K562 (cell line): ENCODE data around the gene ZNF484. TPM values are rescaled to one million over a fixed set of nuclear protein-coding genes. Genes with fewer than 3 reads are reported as not detected.

ENCODE experiments used
- ATAC-seq: fragments of 200-7000 bp; cut with Tn5 transposase; 3 replicates; pipeline ENCODE4 v1.9.1; 2020; ENCODE audit warnings: moderate library complexity
- BruUV-seq: library from RNA; stranded (reverse); fragments of 400-500 nt; replicated peaks from 2 replicates; lab custom pipeline; 2021; lab: Mats Ljungman, UMichigan
- CTCF ChIA-PET: fragments of 300-600 bp; formaldehyde crosslinking; extraction: SDS; loops from one replicate; lab custom pipeline; 2021; ENCODE audit warnings: low intra/inter-chr PET ratio; lab: Yijun Ruan, JAX
- POLR2A ChIA-PET: fragments of 300-600, 350-650 bp; sonication (Branson Sonifier 250); formaldehyde crosslinking; extraction: SDS; loops from one replicate; lab custom pipeline; 2021; ENCODE audit warnings: antibody characterized with exemption, inconsistent platforms; lab: Yijun Ruan, JAX
- DNase-seq, 4 experiments: peaks; one replicate each; pipeline versions ENCODE4 v3.0.0 to v3.0.0-alpha.2; 2011 to 2018; ENCODE audit warnings: low spot score in 3 of 4, mixed read lengths in 3 of 4; ENCODE audit errors: extremely low read depth in 1 of 4
- FAIRE-seq: peaks from 2 replicates; lab custom pipeline; 2011; peaks lifted over from hg19 to GRCh38; lab: Jason Lieb, UNC
- H2AFZ ChIP-seq: 2 replicates; pipeline ENCODE4 v1.6.0; 2011; ENCODE audit warnings: low read depth, low read length, control low read depth, inconsistent platforms
- H3K27ac ChIP-seq: fragments of 200-600 bp; 3 replicates; pipeline ENCODE4 v1.8.0; 2011; ENCODE audit warnings: low read depth, mild to moderate bottlenecking, control low read depth, inconsistent platforms, low read length, moderate library complexity, mixed read lengths; ENCODE audit errors: extremely low read depth
- H3K27me3 ChIP-seq, 2 experiments: fragments of 300-600 bp in 1 of 2; 2 replicates in 1 of 2; 3 replicates in 1 of 2; pipeline versions ENCODE4 v1.6.0 to v1.8.0; 2011; ENCODE audit warnings: inconsistent platforms in 2 of 2, low read length in 2 of 2, mild to moderate bottlenecking in 1 of 2, mixed read lengths in 1 of 2, moderate library complexity in 1 of 2; ENCODE audit not compliant: control insufficient read depth in 2 of 2, insufficient read depth in 2 of 2
- H3K36me3 ChIP-seq: fragments of 300-600 bp; 3 replicates; pipeline ENCODE4 v1.8.0; 2011; ENCODE audit warnings: mild to moderate bottlenecking, low read length, inconsistent platforms; ENCODE audit not compliant: control insufficient read depth, insufficient read depth
- H3K4me1 ChIP-seq, 2 experiments: fragments of 200-600 bp in 1 of 2; replicated peaks in 1 of 2; 2 replicates in 1 of 2; 3 replicates in 1 of 2; pipeline versions ENCODE4 v1.5.1 to v1.8.0; 2011; ENCODE audit warnings: inconsistent platforms in 2 of 2, low read length in 2 of 2, mild to moderate bottlenecking in 1 of 2, mixed read lengths in 1 of 2, moderate library complexity in 1 of 2; ENCODE audit not compliant: control insufficient read depth in 2 of 2, insufficient read depth in 2 of 2
- H3K4me2 ChIP-seq: 2 replicates; pipeline ENCODE4 v1.6.1; 2011; ENCODE audit warnings: low read length, control low read depth, inconsistent platforms, mixed read lengths; ENCODE audit not compliant: insufficient read depth
- H3K4me3 ChIP-seq: fragments of 200-600 bp; sonication (generic), shearing (Covaris generic); 2 replicates; pipeline ENCODE4 v1.5.1; 2016; ENCODE audit warnings: control low read depth, inconsistent platforms
- H3K79me2 ChIP-seq: fragments of 200-600 bp; 3 replicates; pipeline ENCODE4 v1.8.0; 2011; ENCODE audit warnings: low read length, inconsistent platforms; ENCODE audit not compliant: control insufficient read depth, insufficient read depth
- H3K9ac ChIP-seq, 2 experiments: 2 replicates each; pipeline versions ENCODE4 v1.6.0 to v1.6.1; 2011; ENCODE audit warnings: low read depth in 2 of 2, low read length in 2 of 2, control low read depth in 1 of 2, inconsistent platforms in 1 of 2, mild to moderate bottlenecking in 1 of 2, mixed read lengths in 1 of 2; ENCODE audit not compliant: insufficient read depth in 1 of 2
- H3K9me1 ChIP-seq: one replicate; pipeline ENCODE4 v1.6.0; 2011; ENCODE audit warnings: inconsistent platforms, mild to moderate bottlenecking, low read length, moderate library complexity; ENCODE audit not compliant: control insufficient read depth, insufficient read depth
- H3K9me3 ChIP-seq: replicated peaks from 2 replicates; pipeline ENCODE4 v1.5.1; 2011; ENCODE audit warnings: low read depth, low read length, inconsistent platforms; ENCODE audit not compliant: control insufficient read depth, insufficient read depth
- H4K20me1 ChIP-seq: replicated peaks from 2 replicates; pipeline ENCODE4 v1.6.1; 2011; ENCODE audit warnings: low read length, inconsistent platforms, mixed read lengths; ENCODE audit not compliant: control insufficient read depth, insufficient read depth
- ATF7 ChIP-seq: fragments of 450-650 bp; IDR thresholded peaks from 2 replicates; pipeline ENCODE4 v1.7.1; 2014; ENCODE audit warnings: mild to moderate bottlenecking, moderate library complexity
- BDP1 ChIP-seq: IDR thresholded peaks from 3 replicates; pipeline ENCODE4 v1.6.1; 2011; ENCODE audit not compliant: insufficient read length, insufficient read depth
- CHCHD3 ChIP-seq: fragments of 250-450 bp; sonication (Bioruptor Pico); IDR thresholded peaks from 2 replicates; pipeline ENCODE4 v2.1.2; 2022; ENCODE audit warnings: mild to moderate bottlenecking
- DACH1 ChIP-seq: fragments of 450-650 bp; IDR thresholded peaks from 2 replicates; pipeline ENCODE4 v1.6.1; 2018; ENCODE audit not compliant: partially characterized antibody
- DIDO1 ChIP-seq: fragments of 450-650 bp; IDR thresholded peaks from 2 replicates; pipeline ENCODE4 v1.6.1; 2016; ENCODE audit warnings: low read depth, missing biosample characterization, missing genetic modification characterization
- DLX4 ChIP-seq: fragments of 250-450 bp; sonication (Bioruptor Pico); IDR thresholded peaks from 2 replicates; pipeline ENCODE4 v1.6.1; 2021; ENCODE audit warnings: mild to moderate bottlenecking
- EGR1 ChIP-seq: fragments of 450-650 bp; conservative IDR thresholded peaks from 2 replicates; pipeline ENCODE4 v1.6.1; 2017; ENCODE audit warnings: mild to moderate bottlenecking
- FOXJ3 ChIP-seq: sonication (generic); formaldehyde crosslinking; IDR thresholded peaks from 2 replicates; pipeline ENCODE4 v1.4.0; 2020; ENCODE audit warnings: mild to moderate bottlenecking, missing genetic modification reagents
- FOXM1 ChIP-seq, 2 experiments: fragments of 450-650 bp in 1 of 2; sonication (generic) in 1 of 2; formaldehyde crosslinking in 1 of 2; IDR thresholded peaks; 2 replicates each; pipeline versions ENCODE4 v1.6.1 to v1.9.0; 2017 to 2022; ENCODE audit warnings: low read depth in 2 of 2, mild to moderate bottlenecking in 2 of 2, missing genetic modification reagents in 1 of 2, moderate library complexity in 1 of 2
- KLF10 ChIP-seq: fragments of 250-450 bp; sonication (Bioruptor Pico); IDR thresholded peaks from 2 replicates; pipeline ENCODE4 v1.6.1; 2021; ENCODE audit warnings: matching md5 sums
- MTA1 ChIP-seq: fragments of 450-650 bp; IDR thresholded peaks from 2 replicates; pipeline ENCODE4 v1.6.1; 2017; ENCODE audit warnings: borderline replicate concordance
- TAF7 ChIP-seq: fragments of 450-650 bp; IDR thresholded peaks from 2 replicates; pipeline ENCODE4 v1.6.1; 2016; ENCODE audit warnings: missing genetic modification characterization, missing compliant biosample characterization
- TEAD2 ChIP-seq: fragments of 450-650 bp; IDR thresholded peaks from 2 replicates; pipeline ENCODE4 v1.6.1; 2016; ENCODE audit warnings: missing genetic modification characterization, control low read depth, missing compliant biosample characterization
- TSHZ1 ChIP-seq: fragments of 250-450 bp; sonication (Bioruptor Pico); IDR thresholded peaks from 2 replicates; pipeline ENCODE4 v1.4.0; 2020; ENCODE audit warnings: mild to moderate bottlenecking, moderate library complexity
- ZNF253 ChIP-seq: fragments of 250-450 bp; sonication (Bioruptor Pico); conservative IDR thresholded peaks from 2 replicates; pipeline ENCODE4 v1.6.1; 2021; ENCODE audit warnings: mild to moderate bottlenecking
- ZNF511 ChIP-seq: sonication (generic); formaldehyde crosslinking; IDR thresholded peaks from 2 replicates; pipeline ENCODE4 v1.8.0; 2022; ENCODE audit warnings: mild to moderate bottlenecking, missing genetic modification reagents
- ZNF586 ChIP-seq: fragments of 450-650 bp; formaldehyde crosslinking; conservative IDR thresholded peaks from 2 replicates; pipeline ENCODE4 v1.4.0; 2020; ENCODE audit warnings: mild to moderate bottlenecking, moderate library complexity
- ZNF655 ChIP-seq: fragments of 250-450 bp; sonication (Bioruptor Pico); IDR thresholded peaks from 2 replicates; pipeline ENCODE4 v1.5.0; 2021
- whole genome bisulfite sequencing: fragments of 100-300 bp; shearing (Covaris generic); methylation state at CpG from one replicate; pipeline ENCODE4 v1.1.6; 2016; ENCODE audit warnings: low coverage, mixed read lengths; ENCODE audit not compliant: insufficient coverage; ENCODE audit errors: missing lambda C conversion rate; 5-methylcytosine and 5-hydroxymethylcytosine counted together
- in situ Hi-C: fragments of 300-500 bp; cut with MboI; formaldehyde crosslinking; loops from 4 replicates; pipeline ENCODE4 v1.15.0; 2018; ENCODE audit warnings: inconsistent platforms, mixed read lengths
- intact Hi-C: fragments of 100-400 bp; cut with micrococcal nuclease; formaldehyde crosslinking; loops from 2 replicates; pipeline ENCODE4 v1.14.2; 2022
- polyA plus RNA-seq, 8 experiments: library from polyadenylated mRNA; depleted of rRNA in 4 of 8; stranded (reverse) in 5 of 8; unstranded in 3 of 8; fragments of >200 nt; fragmentation: Nextera tagmentation in 2 of 8; fragmentation: Illumina TruSeq in 1 of 8; extraction: Ambion mirVana in 2 of 8; extraction: Trizol in 1 of 8; gene quantifications; 2 replicates each; pipeline versions ENCODE4 v1.2.1 to v1.2.3, GENCODE V29; 2011 to 2014; ENCODE audit warnings: inconsistent platforms in 1 of 8, missing spikeins in 1 of 8
- total RNA-seq, 7 experiments: library from RNA; depleted of rRNA in 6 of 7; stranded (reverse); fragments of >200 nt in 6 of 7; fragmentation: Illumina TruSeq in 2 of 7; extraction: Trizol in 2 of 7; gene quantifications; 2 replicates each; pipeline versions ENCODE4 v1.2.1 to v1.2.3, GENCODE V29; 2011 to 2021; ENCODE audit warnings: low replicate concordance in 1 of 7

Gene ZNF484
- total and polyA plus RNA-seq, 9 of the 15 experiments (the other 6 are each of a cell fraction or from before 2014, with no cell fraction given): 1.1 to 5.8 (median 2.5) TPM

GRCh38 chr9:92897323-92897722 lies 19.5 kb upstream of the ZNF484 start:
- no peak overlapping the region for H3K4me3 ChIP-seq
- ATAC-seq (no peak), FAIRE-seq (no peak), DNase-seq (no peak)
- no peak overlapping the region for H3K4me2 ChIP-seq
- H3K9ac ChIP-seq: no peak overlapping the region
- H3K9me3 ChIP-seq: no peaks in the 10 kb centered on the region
- H3K4me1 ChIP-seq: no peaks in the 10 kb centered on the region
- no TSS peak for BruUV-seq
- H3K9me1 ChIP-seq: no peaks in the 10 kb centered on the region
- 10% methylated on average over 3 of the region's 3 CpGs for WGBS
- H3K27ac ChIP-seq: no peak overlapping the region
- 0 out of 5 replicates have a peak, but pooled peaks cover 0 to 5% of the 10 kb centered on the region in 2 experiments for H3K27me3 ChIP-seq
- H2AFZ ChIP-seq: no peak overlapping the region
- in situ Hi-C loops (no loop called here), intact Hi-C loops (no loop called here)
- ChIA-PET CTCF (no interaction called here), POLR2A (no interaction called here)
- TF ChIP-seq FOXM1 (IDR thresholded peaks at IDR 0.05; ENCODE audit: low read depth): no peak
- no peak for TF ChIP-seq FOXM1 (CRISPR knock-in tag; IDR thresholded peaks at IDR 0.05; ENCODE audit: low read depth)
- no peak for TF ChIP-seq MTA1
- no peak for TF ChIP-seq ATF7
- no peak for TF ChIP-seq TSHZ1 (CRISPR knock-in tag)
- no peak for TF ChIP-seq BDP1
- TF ChIP-seq ZNF586 (CRISPR knock-in tag): no peak
- TF ChIP-seq EGR1: no peak
- no peak for TF ChIP-seq DACH1
- TF ChIP-seq TEAD2 (tag): no peak
- TF ChIP-seq TAF7 (tag): no peak
- TF ChIP-seq ZNF655 (CRISPR knock-in tag): no peak
- TF ChIP-seq ZNF511 (CRISPR knock-in tag): no peak
- no peak for TF ChIP-seq KLF10 (CRISPR knock-in tag)
- no peak for TF ChIP-seq CHCHD3
- no peak for TF ChIP-seq ZNF253
- TF ChIP-seq DLX4 (CRISPR knock-in tag): no peak
- TF ChIP-seq DIDO1 (tag): no peak
- no peak for TF ChIP-seq FOXJ3 (CRISPR knock-in tag)
- H3K36me3 ChIP-seq: no peaks in the 10 kb centered on the region
- no peaks in the 10 kb centered on the region for H4K20me1 ChIP-seq
- H3K79me2 ChIP-seq: no peaks in the 10 kb centered on the region
